H9 (cell line): ENCODE data around the gene AJUBA. TPM values are rescaled to one million over a fixed set of nuclear protein-coding genes. Genes with fewer than 3 reads are reported as not detected.

Experiments
- DNase-seq: peaks from one replicate; pipeline ENCODE4 v3.0.0-alpha.2; 2017
- H2AFZ ChIP-seq: one replicate; pipeline ENCODE4 v1.6.1; 2013; ENCODE audit warnings: mild to moderate bottlenecking, low read length, control low read depth, moderate library complexity
- H2AK5ac ChIP-seq: 2 replicates; pipeline ENCODE4 v1.6.1; 2013; ENCODE audit warnings: low read length, control low read depth, mixed read lengths; ENCODE audit not compliant: insufficient read length
- H2BK120ac ChIP-seq: one replicate; pipeline ENCODE4 v1.6.1; 2013; ENCODE audit warnings: low read depth, mild to moderate bottlenecking, low read length, control low read depth, inconsistent platforms; ENCODE audit not compliant: poor library complexity, severe bottlenecking
- H2BK12ac ChIP-seq: 2 replicates; pipeline ENCODE4 v1.6.1; 2013; ENCODE audit warnings: low read length, control low read depth, mixed read lengths, low read depth; ENCODE audit not compliant: insufficient read length
- H2BK15ac ChIP-seq: 2 replicates; pipeline ENCODE4 v1.6.1; 2013; ENCODE audit warnings: low read depth, low read length, control low read depth
- H2BK20ac ChIP-seq: one replicate; pipeline ENCODE4 v1.6.1; 2013; ENCODE audit warnings: low read depth, mild to moderate bottlenecking, low read length, control low read depth, inconsistent platforms; ENCODE audit not compliant: poor library complexity, severe bottlenecking
- H2BK5ac ChIP-seq: 2 replicates; pipeline ENCODE4 v1.6.1; 2013; ENCODE audit warnings: low read length, control low read depth, mixed read lengths; ENCODE audit not compliant: insufficient read length
- H3K14ac ChIP-seq: 2 replicates; pipeline ENCODE4 v1.6.1; 2013; ENCODE audit warnings: low read length, control low read depth; ENCODE audit not compliant: insufficient read depth
- H3K18ac ChIP-seq: 2 replicates; pipeline ENCODE4 v1.6.1; 2013; ENCODE audit warnings: low read depth, mild to moderate bottlenecking, mixed read lengths, low read length, control low read depth; ENCODE audit not compliant: insufficient read length
- H3K23ac ChIP-seq: 2 replicates; pipeline ENCODE4 v1.6.1; 2013; ENCODE audit warnings: low read length, control low read depth, mixed read lengths, low read depth; ENCODE audit not compliant: insufficient read length
- H3K23me2 ChIP-seq: 2 replicates; pipeline ENCODE4 v1.6.1; 2013; ENCODE audit warnings: low read depth, mild to moderate bottlenecking, mixed read lengths, low read length, control low read depth; ENCODE audit not compliant: insufficient read length, poor library complexity, severe bottlenecking
- H3K27ac ChIP-seq: 2 replicates; pipeline ENCODE4 v1.5.1; 2013; ENCODE audit warnings: low read length, control low read depth, mixed read lengths, low read depth; ENCODE audit not compliant: insufficient read length
- H3K27me3 ChIP-seq: 2 replicates; pipeline ENCODE4 v1.6.1; 2013; ENCODE audit warnings: low read length, control low read depth, inconsistent platforms; ENCODE audit not compliant: insufficient read depth
- H3K4ac ChIP-seq: 2 replicates; pipeline ENCODE4 v1.6.1; 2013; ENCODE audit warnings: low read depth, mild to moderate bottlenecking, control low read depth, inconsistent platforms, low read length, moderate library complexity
- H3K4me1 ChIP-seq: 2 replicates; pipeline ENCODE4 v1.6.1; 2013; ENCODE audit warnings: low read length, control low read depth, inconsistent platforms; ENCODE audit not compliant: insufficient read depth
- H3K4me2 ChIP-seq: 2 replicates; pipeline ENCODE4 v1.6.1; 2013; ENCODE audit warnings: low read length, control low read depth, mixed read lengths; ENCODE audit not compliant: insufficient read length, insufficient read depth
- H3K56ac ChIP-seq: 2 replicates; pipeline ENCODE4 v1.6.1; 2013; ENCODE audit warnings: low read depth, mild to moderate bottlenecking, mixed read lengths, low read length, control low read depth; ENCODE audit not compliant: insufficient read length
- H3K79me1 ChIP-seq: 2 replicates; pipeline ENCODE4 v1.6.1; 2013; ENCODE audit warnings: low read depth, mild to moderate bottlenecking, moderate library complexity, low read length, control low read depth, inconsistent platforms; ENCODE audit not compliant: insufficient read depth, poor library complexity, severe bottlenecking
- H3K79me2 ChIP-seq: 2 replicates; pipeline ENCODE4 v1.6.1; 2013; ENCODE audit warnings: low read length, control low read depth, inconsistent platforms; ENCODE audit not compliant: insufficient read depth
- H3K9ac ChIP-seq: 2 replicates; pipeline ENCODE4 v1.6.1; 2013; ENCODE audit warnings: low read length, control low read depth, mixed read lengths; ENCODE audit not compliant: insufficient read length; ENCODE audit errors: extremely low read depth
- H3K9me3 ChIP-seq: one replicate; pipeline ENCODE4 v1.6.1; 2013; ENCODE audit warnings: low read depth, low read length, inconsistent platforms; ENCODE audit not compliant: control insufficient read depth
- H3T11ph ChIP-seq: one replicate; pipeline ENCODE4 v1.6.1; 2013; ENCODE audit warnings: mild to moderate bottlenecking, low read length, control low read depth, inconsistent platforms
- H4K20me1 ChIP-seq: one replicate; pipeline ENCODE4 v1.6.1; 2013; ENCODE audit not compliant: control insufficient read depth, insufficient read length, insufficient read depth
- H4K5ac ChIP-seq: 2 replicates; pipeline ENCODE4 v1.6.1; 2013; ENCODE audit warnings: low read depth, mild to moderate bottlenecking, mixed read lengths, low read length, control low read depth; ENCODE audit not compliant: insufficient read length
- H4K8ac ChIP-seq: replicated peaks from 2 replicates; pipeline ENCODE4 v1.6.1; 2013; ENCODE audit warnings: low read length, control low read depth, mixed read lengths, low read depth; ENCODE audit not compliant: insufficient read length
- H4K91ac ChIP-seq: 2 replicates; pipeline ENCODE4 v1.6.1; 2013; ENCODE audit warnings: low read depth, mild to moderate bottlenecking, moderate library complexity, mixed read lengths, low read length, control low read depth; ENCODE audit not compliant: insufficient read length
- H3K27ac Mint-ChIP-seq, 3 experiments: 2 replicates in 2 of 3; 3 replicates in 1 of 3; pipeline ENCODE4 v1.8.0; 2020 to 2021; ENCODE audit warnings: mixed read lengths in 3 of 3, mild to moderate bottlenecking in 1 of 3, moderate library complexity in 1 of 3
- H3K27me3 Mint-ChIP-seq: 2 replicates; pipeline ENCODE4 v1.8.0; 2021; ENCODE audit warnings: low read depth, mild to moderate bottlenecking, moderate library complexity, mixed read lengths
- H3K36me3 Mint-ChIP-seq, 3 experiments: 2 replicates in 2 of 3; 3 replicates in 1 of 3; pipeline ENCODE4 v1.8.0; 2020 to 2021; ENCODE audit warnings: low read depth in 3 of 3, mixed read lengths in 3 of 3; ENCODE audit not compliant: insufficient read depth in 1 of 3
- H3K4me1 Mint-ChIP-seq, 2 experiments: 2 replicates each; pipeline ENCODE4 v1.8.0; 2020; ENCODE audit warnings: mixed read lengths in 2 of 2
- H3K4me3 Mint-ChIP-seq, 2 experiments: 2 replicates in 1 of 2; 3 replicates in 1 of 2; pipeline ENCODE4 v1.8.0; 2020 to 2021; ENCODE audit warnings: mild to moderate bottlenecking in 2 of 2, mixed read lengths in 2 of 2, moderate library complexity in 1 of 2
- H3K9me3 Mint-ChIP-seq, 2 experiments: 2 replicates in 1 of 2; 3 replicates in 1 of 2; pipeline ENCODE4 v1.8.0; 2020; ENCODE audit warnings: mild to moderate bottlenecking in 2 of 2, mixed read lengths in 2 of 2, moderate library complexity in 1 of 2
- WGBS: extraction: QIAGEN DNeasy Blood & Tissue Kit; methylation state at CpG from one replicate; pipeline ENCODE4 v1.1.7; 2013; ENCODE audit warnings: missing lambda C conversion rate, low lambda C conversion rate, mixed read lengths; ENCODE audit not compliant: insufficient read length; ENCODE audit errors: extremely low coverage; 5-methylcytosine and 5-hydroxymethylcytosine counted together
- total RNA-seq: library from RNA; stranded (reverse); gene quantifications from 2 replicates; pipeline ENCODE4 v1.2.1, GENCODE V29; 2021
- TF ChIP-seq, protein P1 (sequence below): fragments of 200-600 bp; sonication (generic); conservative IDR thresholded peaks from 3 replicates; pipeline ENCODE4 v1.8.0; 2021; ENCODE audit warnings: antibody characterized with exemption, mild to moderate bottlenecking

Gene AJUBA
- total RNA-seq, 1 experiment from 2014 or later: 44.9 TPM

DNA sequence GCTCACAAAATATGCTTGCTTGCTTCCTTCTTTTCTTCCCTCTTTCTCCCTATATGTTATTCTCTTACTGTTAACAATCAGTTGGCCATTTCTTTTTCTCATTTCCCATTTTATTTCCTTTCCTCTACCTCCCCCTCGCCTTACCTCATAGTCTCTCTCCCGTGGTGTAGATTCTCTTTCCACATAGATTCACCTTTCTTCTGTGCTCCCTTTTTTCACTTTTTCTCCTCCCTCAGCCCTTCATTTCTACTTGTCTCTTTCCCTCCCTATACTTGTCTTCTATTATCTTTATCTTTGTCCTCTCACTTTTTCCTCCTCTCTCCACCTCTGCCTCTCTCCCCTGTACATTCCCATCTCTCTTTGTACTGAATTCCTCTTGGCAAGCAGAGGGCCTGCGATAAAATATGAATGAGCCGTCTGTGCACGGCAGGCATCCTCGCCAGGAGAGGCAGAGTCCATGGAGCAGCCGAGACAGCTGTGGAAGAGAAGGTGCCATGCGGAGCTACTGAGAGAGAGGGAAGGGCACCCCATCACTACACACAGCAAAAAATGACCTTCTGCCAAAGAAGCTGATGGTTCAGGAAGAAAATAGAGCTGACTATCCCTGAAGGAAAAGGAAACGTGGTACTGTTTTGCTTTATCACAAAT lies 15.4 kb upstream of the AJUBA start:
- no peak overlapping the region for H4K8ac ChIP-seq
- TF ChIP-seq, protein P1, sequence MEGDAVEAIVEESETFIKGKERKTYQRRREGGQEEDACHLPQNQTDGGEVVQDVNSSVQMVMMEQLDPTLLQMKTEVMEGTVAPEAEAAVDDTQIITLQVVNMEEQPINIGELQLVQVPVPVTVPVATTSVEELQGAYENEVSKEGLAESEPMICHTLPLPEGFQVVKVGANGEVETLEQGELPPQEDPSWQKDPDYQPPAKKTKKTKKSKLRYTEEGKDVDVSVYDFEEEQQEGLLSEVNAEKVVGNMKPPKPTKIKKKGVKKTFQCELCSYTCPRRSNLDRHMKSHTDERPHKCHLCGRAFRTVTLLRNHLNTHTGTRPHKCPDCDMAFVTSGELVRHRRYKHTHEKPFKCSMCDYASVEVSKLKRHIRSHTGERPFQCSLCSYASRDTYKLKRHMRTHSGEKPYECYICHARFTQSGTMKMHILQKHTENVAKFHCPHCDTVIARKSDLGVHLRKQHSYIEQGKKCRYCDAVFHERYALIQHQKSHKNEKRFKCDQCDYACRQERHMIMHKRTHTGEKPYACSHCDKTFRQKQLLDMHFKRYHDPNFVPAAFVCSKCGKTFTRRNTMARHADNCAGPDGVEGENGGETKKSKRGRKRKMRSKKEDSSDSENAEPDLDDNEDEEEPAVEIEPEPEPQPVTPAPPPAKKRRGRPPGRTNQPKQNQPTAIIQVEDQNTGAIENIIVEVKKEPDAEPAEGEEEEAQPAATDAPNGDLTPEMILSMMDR: no peak
- no peak for DNase-seq
- no peak overlapping the region for H3T11ph ChIP-seq
- no peaks in the 10 kb centered on the region for H3K9me3 Mint-ChIP-seq
- peaks cover 0 to 3% (median 0%) of the 10 kb centered on the region in 3 experiments; a peak in 1 of 7 replicates for H3K36me3 Mint-ChIP-seq
- no peaks in the 10 kb centered on the region for H3K79me2 ChIP-seq
- no peak overlapping the region for H2AFZ ChIP-seq
- WGBS: 100% methylated on average over 1 of the region's 9 CpGs
- no peaks in the 10 kb centered on the region for H3K27me3 ChIP-seq
- H3K23ac ChIP-seq: no peak overlapping the region
- H3K23me2 ChIP-seq: no peaks in the 10 kb centered on the region
- H2BK120ac ChIP-seq: no peak overlapping the region
- no peak overlapping the region for H3K27ac ChIP-seq
- H2AK5ac ChIP-seq: no peak overlapping the region
- no peak overlapping the region for H2BK12ac ChIP-seq
- H2BK15ac ChIP-seq: no peak overlapping the region
- no peak overlapping the region for H2BK5ac ChIP-seq
- H3K4me1 ChIP-seq: peaks cover 5% of the 10 kb centered on the region; the same call in 1 of the 2 replicates
- H2BK20ac ChIP-seq: no peak overlapping the region
- H3K4ac ChIP-seq: no peak overlapping the region
- H3K9ac ChIP-seq: no peak overlapping the region
- no peak overlapping the region for H3K4me2 ChIP-seq
- H3K14ac ChIP-seq: no peak overlapping the region
- H4K91ac ChIP-seq: no peak overlapping the region
- no peak overlapping the region for H4K5ac ChIP-seq
- H3K4me3 Mint-ChIP-seq: no peak overlapping the region
- no peaks in the 10 kb centered on the region for H3K27me3 Mint-ChIP-seq
- no peak overlapping the region for H3K27ac Mint-ChIP-seq
- H3K9me3 ChIP-seq: no peaks in the 10 kb centered on the region
- no peaks in the 10 kb centered on the region for H3K79me1 ChIP-seq
- no peak overlapping the region for H3K56ac ChIP-seq
- H3K18ac ChIP-seq: no peak overlapping the region
- H4K20me1 ChIP-seq: no peaks in the 10 kb centered on the region
- H3K4me1 Mint-ChIP-seq: peaks cover 7 to 8% of the 10 kb centered on the region in 2 experiments
